GM12878 (cell line): ENCODE results near the gene THSD4. TPM values are rescaled to one million over a fixed set of nuclear protein-coding genes. Genes with fewer than 3 reads are reported as not detected.
"Not testable (repeated sequence)": the region's sequence is repeated elsewhere in the genome, so short reads cannot be mapped to it uniquely, and the experiment has no call there.

Experiments
- ATAC-seq: fragments of 200-7000 bp; cut with Tn5 transposase; 3 replicates; pipeline ENCODE4 v1.9.1; 2020; ENCODE audit warnings: mild to moderate bottlenecking, moderate library complexity
- BruUV-seq: library from RNA; stranded (reverse); fragments of 400-500 nt; replicated peaks from 2 replicates; lab custom pipeline; 2021; lab: Mats Ljungman, UMichigan
- CTCF ChIA-PET: fragments of 300-600 bp; sonication (Branson Sonifier 250); formaldehyde crosslinking; extraction: SDS; loops from one replicate; lab custom pipeline; 2021; ENCODE audit warnings: inconsistent platforms; lab: Yijun Ruan, JAX
- POLR2A ChIA-PET: fragments of 350-600 bp; formaldehyde crosslinking; extraction: SDS; loops from one replicate; lab custom pipeline; 2021; ENCODE audit warnings: inconsistent platforms; lab: Charles Lee
- RAD21 ChIA-PET: fragments of 300-600 bp; sonication (Branson Sonifier 250); formaldehyde crosslinking; loops from one replicate; lab custom pipeline; 2023; ENCODE audit warnings: antibody characterized with exemption; ENCODE audit not compliant: unreplicated experiment; lab: Charles Lee
- SMC1A ChIA-PET: fragments of 300-600 bp; sonication (Branson Sonifier 250); formaldehyde crosslinking; loops from one replicate; lab custom pipeline; 2023; ENCODE audit not compliant: unreplicated experiment, uncharacterized antibody; lab: Charles Lee
- DNase-seq: peaks from one replicate; pipeline ENCODE4 v3.0.0-alpha.2; 2011; ENCODE audit warnings: low read depth, low spot score
- FAIRE-seq: peaks from 3 replicates; lab custom pipeline; 2011; peaks lifted over from hg19 to GRCh38; lab: Jason Lieb, UNC
- H2AFZ ChIP-seq: 2 replicates; pipeline ENCODE4 v1.6.0; 2011; ENCODE audit warnings: low read depth, low read length, control low read depth; ENCODE audit not compliant: control insufficient read depth
- H3K27ac ChIP-seq: 2 replicates; pipeline ENCODE4 v1.5.1; 2011; ENCODE audit warnings: control low read depth; ENCODE audit not compliant: control insufficient read depth, insufficient read depth
- H3K27me3 ChIP-seq, 2 experiments: replicated peaks in 1 of 2; 2 replicates each; pipeline versions ENCODE4 v1.6.0 to v1.6.1; 2011; ENCODE audit warnings: low read length in 1 of 2; ENCODE audit not compliant: control insufficient read depth in 2 of 2, insufficient read depth in 2 of 2
- H3K36me3 ChIP-seq, 2 experiments: 2 replicates each; pipeline ENCODE4 v1.5.1; 2011; ENCODE audit warnings: low read length in 1 of 2; ENCODE audit not compliant: control insufficient read depth in 2 of 2, insufficient read depth in 2 of 2
- H3K4me1 ChIP-seq: 2 replicates; pipeline ENCODE4 v1.6.1; 2011; ENCODE audit warnings: mild to moderate bottlenecking, low read length, moderate library complexity, mixed read lengths; ENCODE audit not compliant: control insufficient read depth, insufficient read depth
- H3K4me2 ChIP-seq: 2 replicates; pipeline ENCODE4 v1.6.0; 2011; ENCODE audit warnings: control low read depth; ENCODE audit not compliant: control insufficient read depth, insufficient read depth
- H3K4me3 ChIP-seq: fragments of 200-600 bp; sonication (generic); 2 replicates; pipeline ENCODE4 v1.5.1; 2016
- H3K79me2 ChIP-seq: 2 replicates; pipeline ENCODE4 v1.6.0; 2011; ENCODE audit warnings: low read length; ENCODE audit not compliant: control insufficient read depth, insufficient read depth
- H3K9ac ChIP-seq: 2 replicates; pipeline ENCODE4 v1.8.0; 2011; ENCODE audit warnings: low read length, control low read depth, mixed read lengths; ENCODE audit not compliant: control insufficient read depth, insufficient read depth
- H3K9me3 ChIP-seq: replicated peaks from 3 replicates; pipeline ENCODE4 v1.5.1; 2011; ENCODE audit warnings: mild to moderate bottlenecking, low read length; ENCODE audit not compliant: control insufficient read depth, insufficient read depth
- H4K20me1 ChIP-seq: 2 replicates; pipeline ENCODE4 v1.6.0; 2011; ENCODE audit not compliant: control insufficient read depth, insufficient read depth
- HDGF ChIP-seq: fragments of 450-650 bp; IDR thresholded peaks from 2 replicates; pipeline ENCODE4 v1.6.1; 2016; ENCODE audit warnings: antibody characterized with exemption
- KDM1A ChIP-seq: fragments of 200-600 bp; sonication (generic); IDR thresholded peaks from 2 replicates; pipeline ENCODE4 v1.6.1; 2016; ENCODE audit warnings: borderline replicate concordance
- MTA3 ChIP-seq: IDR thresholded peaks from 2 replicates; pipeline ENCODE4 v1.6.1; 2012; ENCODE audit warnings: low read length, inconsistent platforms, borderline replicate concordance
- NR2C1 ChIP-seq: fragments of 450-650 bp; IDR thresholded peaks from 2 replicates; pipeline ENCODE4 v1.6.1; 2017; ENCODE audit warnings: antibody characterized with exemption, mild to moderate bottlenecking, moderate library complexity
- SMAD5 ChIP-seq: IDR thresholded peaks from 2 replicates; pipeline ENCODE4 v1.6.1; 2016; ENCODE audit warnings: antibody characterized with exemption, low read depth
- ZNF274 ChIP-seq: IDR thresholded peaks from one replicate; pipeline ENCODE4 v1.8.0; 2011; ENCODE audit not compliant: insufficient read length, insufficient read depth
- WGBS: methylation state at CpG from one replicate; pipeline ENCODE4 v1.1.6; 2016; ENCODE audit warnings: low lambda C conversion rate; ENCODE audit not compliant: insufficient replicate concordance, insufficient coverage; ENCODE audit errors: missing lambda C conversion rate; 5-methylcytosine and 5-hydroxymethylcytosine counted together
- in situ Hi-C: fragments of 300-500 bp; cut with MboI; formaldehyde crosslinking; loops from 9 replicates; pipeline ENCODE4 v1.14.3; 2018; ENCODE audit warnings: mixed read lengths
- intact Hi-C: fragments of 100-400 bp; cut with micrococcal nuclease; formaldehyde crosslinking; loops from one replicate; pipeline ENCODE4 v1.14.2; 2022; ENCODE audit not compliant: unreplicated experiment
- polyA plus RNA-seq, 11 experiments: library from polyadenylated mRNA; depleted of rRNA in 4 of 11; unstranded in 6 of 11; stranded (reverse) in 5 of 11; fragments of >200 nt; fragmentation: Nextera tagmentation in 4 of 11; fragmentation: Illumina TruSeq in 1 of 11; extraction: Ambion mirVana in 4 of 11; extraction: Trizol in 1 of 11; gene quantifications; 1 replicate in 1 of 11; 2 replicates in 10 of 11; pipeline versions ENCODE4 v1.2.1 to v1.2.3, GENCODE V29; 2011 to 2016; ENCODE audit warnings: inconsistent platforms in 2 of 11, missing spikeins in 2 of 11, low read depth in 1 of 11
- total RNA-seq, 4 experiments: library from RNA; depleted of rRNA in 3 of 4; stranded (reverse); fragments of >200 nt in 3 of 4; fragmentation: Illumina TruSeq in 1 of 4; extraction: Trizol in 1 of 4; gene quantifications; 2 replicates each; pipeline versions ENCODE4 v1.2.1 to v1.2.3, GENCODE V29; 2013 to 2021

The THSD4 gene
- total and polyA plus RNA-seq, 10 of the 15 experiments (the other 5 are each of a cell fraction or from before 2014, with no cell fraction given) = 0.04 to 0.13 (median 0.05) TPM; not detected in 7

DNA sequence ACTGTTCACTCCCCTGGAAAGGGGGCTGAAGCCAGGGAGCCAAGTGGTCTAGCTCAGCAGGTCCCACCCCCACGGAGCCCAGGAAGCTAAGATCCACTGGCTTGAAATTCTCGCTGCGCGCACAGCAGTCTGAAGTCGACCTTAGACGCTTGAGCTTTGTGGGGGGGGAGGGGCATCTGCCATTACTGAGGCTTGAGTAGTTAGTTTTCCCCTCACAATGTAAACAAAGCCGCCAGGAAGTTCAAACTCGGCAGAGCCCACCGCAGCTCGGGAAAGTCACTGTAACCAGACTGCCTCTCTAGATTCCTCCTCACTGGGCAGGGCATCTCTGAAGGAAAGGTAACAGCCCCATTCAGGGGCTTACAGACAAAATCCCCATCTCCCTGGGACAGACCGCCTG is 150.3 kb downstream of the THSD4 start:
- H4K20me1 ChIP-seq, BruUV-seq, intact Hi-C loops, ATAC-seq, RAD21 ChIA-PET, H3K36me3 ChIP-seq, H3K27ac ChIP-seq, H3K9me3 ChIP-seq, H3K79me2 ChIP-seq, DNase-seq, H3K4me2 ChIP-seq, H3K27me3 ChIP-seq, H3K4me1 ChIP-seq, H3K4me3 ChIP-seq, in situ Hi-C loops, H2AFZ ChIP-seq, CTCF ChIA-PET, H3K9ac ChIP-seq, FAIRE-seq, POLR2A ChIA-PET: not testable (repeated sequence)
- SMC1A ChIA-PET = interaction anchor here (0.5 kb wide), 1 partner anchor 310 kb away, joined by 3 read pairs; no protein-coding TSS in a partner anchor
- 42% methylated on average over 10 of the region's 11 CpGs for WGBS

DNA sequence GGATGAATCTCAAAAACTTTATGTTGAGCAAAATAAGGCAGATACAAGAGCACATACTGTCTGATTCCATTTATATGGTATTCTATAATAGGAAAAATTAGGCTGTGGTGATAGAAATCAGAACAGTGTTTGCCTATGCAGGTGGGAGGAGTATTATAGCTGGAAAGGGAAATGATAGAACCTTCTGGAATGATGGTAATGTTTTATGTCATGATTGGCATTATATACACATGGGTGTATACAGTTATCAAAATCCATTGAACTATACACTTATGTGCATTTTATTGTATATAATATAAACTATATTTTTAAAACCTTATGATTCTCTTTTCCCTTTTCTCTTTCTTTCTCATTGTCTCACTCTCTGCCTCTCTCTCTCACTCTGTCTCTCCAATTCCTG is 156.1 kb downstream of the THSD4 start:
- Histone ChIP-seq H3K4me1 (no peaks in the 10 kb centered on the region), H3K79me2 (no peaks in the 10 kb centered on the region)
- in situ Hi-C loops = no loop called here

More for the DNA sequence above, 156.1 kb downstream of the THSD4 start:
- no peak for FAIRE-seq
- Histone ChIP-seq H3K27ac (no peak overlapping the region), H3K36me3 (no peaks in the 10 kb centered on the region), H4K20me1 (no peaks in the 10 kb centered on the region), H3K4me2 (no peak overlapping the region), H3K27me3 (no peaks in the 10 kb centered on the region; a peak in 1 of 4 replicates), H3K9me3 (no peaks in the 10 kb centered on the region), H3K9ac (no peak overlapping the region), H2AFZ (no peak overlapping the region), H3K4me3 (no peak overlapping the region)
- no TSS peak for BruUV-seq
- intact Hi-C loops = no loop called here
- ChIA-PET SMC1A (no interaction called here), RAD21 (no interaction called here), CTCF (interaction anchor here (1.2 kb wide), 1 partner anchor 13 kb away, joined by 3 read pairs; no protein-coding TSS in a partner anchor), POLR2A (no interaction called here)
- DNase-seq = no peak
- ATAC-seq = no peak
- TF ChIP-seq SMAD5 (no peak), HDGF (no peak), ZNF274 (no peak), KDM1A (no peak), MTA3 (no peak), NR2C1 (no peak)
